Measurements from ENCODE around the gene GOLGB1. TPM values are rescaled to one million over a fixed set of nuclear protein-coding genes. Genes with fewer than 3 reads are reported as not detected.

GOLGB1 gene
- total RNA-seq, 1 experiment from 2014 or later = 31.4 TPM

DNA sequence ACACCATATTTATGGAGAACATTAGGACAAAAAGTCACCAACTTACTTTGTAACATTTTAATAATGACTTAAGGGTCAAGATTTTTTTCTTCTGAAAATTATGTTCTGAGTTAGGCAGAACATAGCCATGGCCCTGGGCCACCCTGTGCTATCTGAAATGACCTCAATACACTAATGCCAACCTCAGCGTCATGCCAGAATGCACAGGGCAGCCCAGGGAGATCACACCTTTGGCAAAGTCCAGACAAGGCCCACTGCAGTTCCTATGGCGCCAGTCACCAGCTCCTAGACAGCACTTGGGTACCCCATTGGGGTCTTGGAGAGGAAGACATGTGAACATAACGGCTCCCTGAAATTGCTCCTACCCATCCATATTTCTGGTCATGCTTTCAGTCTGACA lies 121.9 kb downstream of the GOLGB1 start:
- TF ChIP-seq CTCF (conservative IDR thresholded peaks at IDR 0.05) = no peak
- no peaks in the 10 kb centered on the region for H3K23me2 ChIP-seq (ENCODE audit: insufficient read length, low read depth, low read length, poor library complexity, severe bottlenecking)
- DNase-seq = no peak
- no peak overlapping the region for H3K23ac ChIP-seq (ENCODE audit: insufficient read length, low read depth, low read length)
- H4K5ac ChIP-seq (ENCODE audit: insufficient read length, low read depth, low read length) = no peak overlapping the region
- no peak overlapping the region for H3K56ac ChIP-seq (ENCODE audit: insufficient read length, low read depth, low read length)
- no peak overlapping the region for H4K91ac ChIP-seq (ENCODE audit: insufficient read length, low read depth, low read length)
- Mint-ChIP-seq H3K9me3 (no peaks in the 10 kb centered on the region; a peak in 1 of 5 replicates), H3K4me3 (no peak overlapping the region), H3K4me1 (peaks cover 28 to 31% of the 10 kb centered on the region in 2 experiments), H3K36me3 (ENCODE audit: insufficient read depth in 1 of 3, low read depth in 3 of 3) (no peaks in the 10 kb centered on the region), H3K27me3 (ENCODE audit: low read depth) (no peaks in the 10 kb centered on the region), H3K27ac (no peak overlapping the region)
- H4K8ac ChIP-seq (replicated peaks; ENCODE audit: insufficient read length, low read depth, low read length) = no peak overlapping the region
- no peak overlapping the region for H2BK20ac ChIP-seq (ENCODE audit: low read depth, low read length, poor library complexity, severe bottlenecking)
- H3K4me2 ChIP-seq (ENCODE audit: insufficient read depth, insufficient read length, low read length) = no peak overlapping the region
- H3K4me1 ChIP-seq (ENCODE audit: insufficient read depth, low read length) = peaks cover 8% of the 10 kb centered on the region
- no peaks in the 10 kb centered on the region for H3K79me2 ChIP-seq (ENCODE audit: insufficient read depth, low read length)
- H4K20me1 ChIP-seq (ENCODE audit: control insufficient read depth, insufficient read depth, insufficient read length) = no peaks in the 10 kb centered on the region
- no peak overlapping the region for H3K18ac ChIP-seq (ENCODE audit: insufficient read length, low read depth, low read length)
- H2AFZ ChIP-seq (ENCODE audit: low read length) = no peak overlapping the region
- H3T11ph ChIP-seq (ENCODE audit: low read length) = no peak overlapping the region
- H3K27ac ChIP-seq (ENCODE audit: insufficient read length, low read depth, low read length) = no peak overlapping the region
- no peak overlapping the region for H2BK120ac ChIP-seq (ENCODE audit: low read depth, low read length, poor library complexity, severe bottlenecking)
- no peak overlapping the region for H2BK12ac ChIP-seq (ENCODE audit: insufficient read length, low read depth, low read length)
- no peak overlapping the region for H2BK5ac ChIP-seq (ENCODE audit: insufficient read length, low read length)
- WGBS (ENCODE audit: extremely low coverage, insufficient read length, low lambda C conversion rate) = no CpG with 5 or more reads among the region's 3 CpGs
- no peaks in the 10 kb centered on the region for H3K9me3 ChIP-seq (ENCODE audit: control insufficient read depth, low read depth, low read length)
- no peaks in the 10 kb centered on the region for H3K79me1 ChIP-seq (ENCODE audit: insufficient read depth, low read depth, low read length, poor library complexity, severe bottlenecking)
- H2BK15ac ChIP-seq (ENCODE audit: low read depth, low read length) = no peak overlapping the region
- H3K9ac ChIP-seq (ENCODE audit: extremely low read depth, insufficient read length, low read length) = no peak overlapping the region
- H3K4ac ChIP-seq (ENCODE audit: low read depth, low read length) = no peak overlapping the region
- no peak overlapping the region for H2AK5ac ChIP-seq (ENCODE audit: insufficient read length, low read length)
- no peak overlapping the region for H3K14ac ChIP-seq (ENCODE audit: insufficient read depth, low read length)
- no peaks in the 10 kb centered on the region for H3K27me3 ChIP-seq (ENCODE audit: insufficient read depth, low read length)
